NCI-H2227 (cell line): ENCODE results near the gene DEFB131B.
A peak's percentile ranks its signal among the peaks of the same experiment; 100 is the strongest.
"Not testable (repeated sequence)": the region's sequence is repeated elsewhere in the genome, so short reads cannot be mapped to it uniquely, and the experiment has no call there.

Experiments used
- DNase-seq: peaks from one replicate; lab custom pipeline; 2025; ENCODE audit not compliant: unreplicated experiment; lab: John Stamatoyannopoulos, UW

Gene DEFB131B

GRCh38 chr11:71911321-71911985 is 33.2 kb downstream of the DEFB131B start:
- DNase-seq: not testable (repeated sequence)

DNA sequence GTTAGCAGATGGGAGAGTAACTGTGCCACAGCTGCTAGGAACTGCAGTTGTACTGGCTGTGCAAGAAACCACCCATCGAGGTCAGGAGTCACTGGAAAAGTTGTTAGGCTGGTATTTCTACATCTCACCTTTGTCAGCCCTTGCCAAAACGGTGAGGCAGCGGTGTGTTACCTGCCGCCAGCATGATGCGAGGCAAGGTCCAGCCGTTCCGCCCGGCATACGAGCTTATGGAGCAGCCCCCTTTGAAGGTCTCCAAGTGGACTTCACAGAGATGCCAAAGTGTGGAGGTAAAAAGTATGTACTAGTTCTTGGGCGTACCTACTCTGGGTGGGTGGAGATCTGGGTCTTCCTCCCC is 33.7 kb downstream of the DEFB131B start:
- not testable (repeated sequence) for DNase-seq

DNA sequence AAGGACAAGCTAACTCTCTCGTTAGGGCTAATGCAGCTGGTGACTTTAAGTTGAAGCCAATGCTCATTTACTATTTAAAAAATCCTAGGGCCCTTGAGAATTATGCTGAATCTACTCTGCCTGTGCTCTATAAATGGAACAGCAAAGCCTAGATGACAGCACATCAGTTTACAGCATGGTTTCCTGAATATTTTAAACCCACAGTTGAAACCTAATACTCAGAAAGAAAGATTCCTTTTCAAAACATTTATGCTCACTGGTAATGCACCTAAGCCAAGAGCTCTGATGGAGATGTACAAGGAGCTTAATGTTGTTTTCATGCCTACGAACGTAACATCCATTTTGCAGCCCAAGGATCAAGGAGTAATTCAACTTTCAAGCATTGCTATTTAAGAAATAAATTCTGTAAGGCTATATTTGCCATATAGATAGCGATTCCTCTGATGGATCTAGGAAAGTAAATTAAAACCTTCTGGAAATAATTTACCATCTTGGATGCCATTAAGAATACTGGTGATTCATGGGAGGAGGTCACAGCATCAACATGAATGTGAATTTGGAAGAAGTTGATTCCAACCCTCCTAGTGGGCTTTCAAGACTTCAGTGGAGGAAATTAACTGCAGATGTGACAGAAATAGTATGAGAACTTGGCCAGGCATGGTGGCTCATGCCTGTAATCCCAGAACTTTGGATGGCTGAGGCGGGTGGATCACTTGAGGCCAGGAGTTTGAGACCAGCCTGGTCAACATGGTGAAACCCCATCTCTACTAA is 35.7 kb downstream of the DEFB131B start:
- DNase-seq: no peak

GRCh38 chr11:71914617-71915189 is 36.5 kb downstream of the DEFB131B start:
- no peak for DNase-seq

DNA sequence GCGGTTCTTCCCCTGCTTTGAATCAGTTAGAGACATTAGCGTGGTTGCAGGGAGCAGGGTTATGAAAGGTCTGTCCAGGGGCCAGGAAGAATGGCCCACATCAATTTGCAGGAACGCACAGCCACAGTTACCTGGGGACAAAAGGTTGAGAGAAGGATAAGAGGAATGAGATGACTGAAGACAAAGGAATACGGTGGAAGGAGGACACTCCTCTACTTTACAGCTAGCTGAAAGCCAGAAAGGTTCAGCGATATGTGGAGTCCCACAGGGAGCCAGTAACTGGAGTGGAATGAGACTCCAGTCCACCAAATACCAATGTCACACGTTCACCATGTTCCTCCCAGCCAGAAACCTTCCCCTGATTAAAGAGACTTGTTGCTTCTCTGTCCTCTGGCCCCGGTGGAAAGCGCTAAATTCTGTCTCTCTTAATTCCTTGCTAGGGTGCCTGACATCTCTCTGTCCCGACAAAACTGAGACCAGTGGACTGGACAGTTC is 39.4 kb downstream of the DEFB131B start:
- DNase-seq: no peak

DNA sequence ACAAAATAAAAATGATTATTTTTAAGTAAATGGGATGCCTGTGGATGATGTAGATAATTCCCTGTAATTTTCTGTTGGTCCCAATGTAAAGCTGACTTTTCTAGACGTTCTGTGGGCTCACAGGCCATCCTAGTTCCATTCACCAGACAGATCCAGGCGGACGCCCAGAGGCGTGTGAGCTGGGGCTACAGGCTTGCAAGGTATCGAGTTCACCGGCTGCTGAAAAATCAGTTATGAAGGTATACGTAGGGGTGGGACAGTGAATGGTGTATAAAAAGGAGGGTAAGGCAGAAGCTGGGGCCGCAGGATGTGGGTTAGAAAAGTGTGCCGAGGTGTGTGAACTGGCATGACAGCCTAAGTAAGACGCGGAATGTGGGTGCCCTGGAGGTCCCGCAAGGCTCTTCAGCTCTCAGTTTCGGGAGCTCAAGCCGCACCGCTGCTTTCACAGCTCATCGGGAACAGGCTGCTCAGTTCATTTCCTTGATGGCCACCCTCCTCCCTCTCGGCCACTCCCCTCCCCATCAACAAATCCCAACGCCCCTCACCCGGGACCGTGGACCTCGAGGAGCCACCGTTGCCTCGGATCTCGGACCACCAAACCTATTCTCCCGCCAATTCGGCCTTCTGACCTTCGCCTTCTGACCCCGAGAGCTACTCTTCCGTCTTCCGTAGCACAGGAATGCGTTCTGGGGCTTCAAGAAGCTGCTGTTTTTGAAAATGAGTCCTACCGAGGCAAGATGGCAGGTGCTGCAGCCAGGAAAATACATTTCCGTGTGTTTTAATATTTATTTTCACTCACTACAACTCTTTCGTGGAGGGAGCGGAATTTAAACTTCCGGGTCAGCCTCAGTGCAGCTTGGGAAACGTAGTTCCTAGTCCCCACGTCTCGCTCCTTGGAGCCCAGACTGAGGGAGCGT is 49.8 kb downstream of the DEFB131B start, which contains the start of gene XNDC1N:
Gene XNDC1N (minus strand): TSS at position 775 of the 917 bp plus-strand sequence. CDS start 5,241 bp downstream, outside the sequence.
- peak; percentile 97 for DNase-seq

DNA sequence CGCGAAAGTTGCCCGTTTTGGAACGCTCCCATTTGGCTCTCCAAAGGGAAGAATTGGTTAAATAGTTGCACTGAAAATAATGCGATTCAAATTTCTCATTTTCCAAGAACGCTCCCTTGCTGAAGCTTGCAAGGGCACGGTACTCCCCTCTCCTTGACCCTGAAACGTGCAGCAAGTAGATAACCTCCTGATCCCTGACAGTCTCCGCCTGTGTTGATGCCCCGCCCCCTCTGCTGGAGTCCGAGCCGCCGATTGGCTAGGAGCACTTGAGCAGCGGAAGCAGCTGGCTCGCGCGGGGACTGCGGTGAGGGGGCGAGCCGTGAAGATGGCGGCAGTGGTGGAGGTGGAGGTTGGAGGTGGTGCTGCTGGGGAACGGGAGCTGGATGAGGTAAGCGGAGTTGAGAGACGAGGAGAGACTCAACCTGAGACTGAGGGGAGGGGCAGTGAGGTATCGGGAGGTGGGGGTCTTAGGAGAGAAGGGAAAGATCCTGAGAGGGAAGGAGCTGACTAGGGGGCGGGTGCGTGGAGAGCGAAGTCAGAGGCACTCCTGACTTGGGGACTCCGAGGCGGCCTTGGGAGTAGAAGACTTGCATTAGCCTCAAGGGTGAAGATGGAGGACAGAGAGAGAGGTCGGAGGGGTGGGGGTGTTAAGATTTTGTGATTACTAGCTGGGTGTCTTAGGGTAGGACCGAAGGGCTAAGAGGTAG is 50.6 kb downstream of the DEFB131B start, which contains the start of gene RNF121:
Gene RNF121 (plus strand): TSS at position 310 of the 707 bp plus-strand sequence. CDS start 16 bp downstream, at position 326.
- peak; percentile 97 for DNase-seq

GRCh38 chr11:71929491-71929890 is 51.2 kb downstream of the DEFB131B start:
- no peak for DNase-seq

- DNase-seq: no peak
These were observed 52.4 kb downstream of the DEFB131B start for GRCh38 chr11:71930556-71931244.

- peak; percentile 8 for DNase-seq
These were observed 53.0 kb downstream of the DEFB131B start for GRCh38 chr11:71931245-71931602.

- no peak for DNase-seq
These were observed 55.1 kb downstream of the DEFB131B start for GRCh38 chr11:71933141-71933933.
